C1 segment of cervical spinal cord (tissue), 14 donors: Measurements from ENCODE around the gene SYNDIG1L.
A peak's percentile ranks its signal among the peaks of the same experiment; 100 is the strongest.
"Not testable (repeated sequence)": the region's sequence is repeated elsewhere in the genome, so short reads cannot be mapped to it uniquely, and the experiment has no call there.

Source experiments
- DNase-seq, 14 donors: peaks; one replicate each; lab custom pipeline; 2025; lab: John Stamatoyannopoulos, UW

The SYNDIG1L gene

GRCh38 chr14:74426202-74426582 is at the start of gene SYNDIG1L:
TSS of gene SYNDIG1L (minus strand) at chr14:74426210. CDS start at chr14:74409744, 16,466 bp downstream.
- DNase-seq: no peak

- DNase-seq: no peak
These were observed 49.7 kb upstream of the SYNDIG1L start for GRCh38 chr14:74475678-74476077.

- DNase-seq: no peak
These were observed 48.4 kb upstream of the SYNDIG1L start for GRCh38 chr14:74474376-74474775.

- no peak for DNase-seq
These were observed 46.6 kb upstream of the SYNDIG1L start for GRCh38 chr14:74472601-74473000.

- DNase-seq: peak in 2 of 14 donors; percentile 13 to 18
These were observed 43.8 kb upstream of the SYNDIG1L start for GRCh38 chr14:74469548-74470518.

GRCh38 chr14:74468513-74468912 is 42.5 kb upstream of the SYNDIG1L start:
- DNase-seq: no peak

GRCh38 chr14:74465335-74465734 is 39.3 kb upstream of the SYNDIG1L start:
- DNase-seq: no peak

- DNase-seq: no peak
These were observed 38.8 kb upstream of the SYNDIG1L start for GRCh38 chr14:74464785-74465184.

- DNase-seq: no peak
These were observed 37.7 kb upstream of the SYNDIG1L start for GRCh38 chr14:74463697-74464096.

- no peak for DNase-seq
These were observed 37.0 kb upstream of the SYNDIG1L start for GRCh38 chr14:74462993-74463392.

GRCh38 chr14:74459976-74460375 is 34.0 kb upstream of the SYNDIG1L start:
- DNase-seq: no peak

GRCh38 chr14:74459289-74459946 is 33.4 kb upstream of the SYNDIG1L start:
- no peak for DNase-seq

GRCh38 chr14:74457565-74457895 is 31.5 kb upstream of the SYNDIG1L start:
- DNase-seq: no peak

GRCh38 chr14:74456684-74457564 is 30.9 kb upstream of the SYNDIG1L start:
- DNase-seq: no peak

GRCh38 chr14:74454397-74454796 is 28.4 kb upstream of the SYNDIG1L start:
- DNase-seq: not testable (repeated sequence)

- DNase-seq: no peak
These were observed 18.9 kb upstream of the SYNDIG1L start for GRCh38 chr14:74444866-74445265.

GRCh38 chr14:74442757-74443156 is 16.7 kb upstream of the SYNDIG1L start:
- no peak for DNase-seq

- no peak for DNase-seq
These were observed 15.1 kb upstream of the SYNDIG1L start for GRCh38 chr14:74441113-74441512.

GRCh38 chr14:74438351-74438915 is 12.4 kb upstream of the SYNDIG1L start:
- DNase-seq: no peak

GRCh38 chr14:74437496-74438053 is 11.6 kb upstream of the SYNDIG1L start:
- DNase-seq: no peak

GRCh38 chr14:74434294-74434693 is 8.3 kb upstream of the SYNDIG1L start:
- no peak for DNase-seq
